ENCODE measurements around the gene ST8SIA1. TPM values are rescaled to one million over a fixed set of nuclear protein-coding genes. Genes with fewer than 3 reads are reported as not detected.

ST8SIA1 gene
- total and polyA plus RNA-seq, 2 of the 8 experiments (the other 6 are each of a cell fraction or from before 2014, with no cell fraction given), result 1.9 to 4.4 TPM

DNA sequence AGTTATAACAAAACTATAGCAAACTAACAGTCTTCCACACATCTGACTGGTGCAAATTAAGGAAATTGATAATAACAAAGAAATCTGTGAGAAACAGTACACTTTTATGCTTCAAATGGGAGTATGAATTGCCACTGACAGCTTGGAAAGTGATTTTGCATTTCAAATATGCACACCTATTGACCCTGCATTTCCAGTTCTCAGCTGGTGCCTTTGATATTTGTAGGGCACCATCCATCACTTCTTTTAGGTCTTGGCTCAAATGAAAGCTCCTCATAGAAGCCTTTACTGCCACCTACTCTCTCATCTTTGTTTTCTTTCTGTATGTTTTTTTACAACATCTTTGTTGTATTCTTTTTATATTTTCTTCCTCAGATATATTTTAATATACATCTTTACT is 125.1 kb downstream of the ST8SIA1 start:
- Histone ChIP-seq H3K79me1 (ENCODE audit: low read depth, low read length) (no peaks in the 10 kb centered on the region), H2AK5ac (ENCODE audit: low read depth, low read length) (no peak overlapping the region), H3K79me2 (ENCODE audit: control insufficient read depth in 1 of 2, insufficient read depth in 2 of 2, low read length in 2 of 2) (no peaks in the 10 kb centered on the region), H3K27me3 (replicated peaks in 1 of 4; ENCODE audit: control insufficient read depth in 3 of 4, extremely low read depth in 1 of 4, insufficient read depth in 3 of 4, low read length in 3 of 4) (no peaks in the 10 kb centered on the region), H3K27ac (ENCODE audit: low read depth, low read length) (no peak overlapping the region), H2BK15ac (ENCODE audit: low read length) (no peak overlapping the region), H2BK12ac (ENCODE audit: low read depth, low read length) (no peak overlapping the region), H3K36me3 (ENCODE audit: control insufficient read depth in 2 of 4, insufficient read depth in 4 of 4, low read length in 3 of 4) (no peaks in the 10 kb centered on the region), H3K4me3 (ENCODE audit: extremely low read depth in 1 of 4, insufficient read depth in 2 of 4, low read depth in 3 of 4, low read length in 4 of 4) (no peak overlapping the region), H3K23ac (ENCODE audit: insufficient read length) (no peak overlapping the region), H3K14ac (ENCODE audit: insufficient read length) (no peak overlapping the region), H4K5ac (ENCODE audit: insufficient read length, low read depth, low read length) (no peak overlapping the region), H3K9ac (replicated peaks in 1 of 4; ENCODE audit: extremely low read depth in 1 of 4, low read depth in 3 of 4, low read length in 3 of 4) (no peak overlapping the region), H2BK20ac (ENCODE audit: low read length) (no peak overlapping the region), H3K9me3 (ENCODE audit: insufficient read depth in 2 of 2, low read depth in 1 of 2, low read length in 1 of 2) (0 out of 4 replicates have a peak, but pooled peaks cover 0 to 11% of the 10 kb centered on the region in 2 experiments), H2AFZ (ENCODE audit: low read length) (no peak overlapping the region), H3K4me1 (replicated peaks in 1 of 4; ENCODE audit: control insufficient read depth in 3 of 4, insufficient read depth in 4 of 4, low read length in 3 of 4) (no peaks in the 10 kb centered on the region), H4K91ac (replicated peaks; ENCODE audit: insufficient read length, low read length) (no peak overlapping the region), H3K4me2 (ENCODE audit: insufficient read depth in 1 of 2, low read depth in 2 of 2, low read length in 2 of 2) (no peak overlapping the region), H2BK5ac (ENCODE audit: low read depth, low read length) (no peak overlapping the region), H4K20me1 (replicated peaks in 1 of 2; ENCODE audit: control insufficient read depth in 1 of 2, insufficient read depth in 2 of 2, low read length in 2 of 2) (no peaks in the 10 kb centered on the region), H3K56ac (replicated peaks; ENCODE audit: insufficient read length, low read depth, low read length) (no peak overlapping the region), H3K23me2 (ENCODE audit: low read depth, low read length) (no peaks in the 10 kb centered on the region), H2BK120ac (replicated peaks; ENCODE audit: low read depth, low read length) (no peak overlapping the region), H3K18ac (ENCODE audit: extremely low read depth, low read length) (no peak overlapping the region), H3K4ac (replicated peaks; ENCODE audit: insufficient read length, low read depth, low read length) (no peak overlapping the region), H4K8ac (ENCODE audit: extremely low read depth, insufficient read depth, low read length) (no peak overlapping the region)
- POLR2A ChIA-PET (ENCODE audit: partially characterized antibody), result no interaction called here
- FAIRE-seq (no peak), DNase-seq (ENCODE audit: low read depth in 1 of 2, low spot score in 2 of 2) (no peak)
- TF ChIP-seq TAF7 (optimal IDR thresholded peaks at IDR 0.05; ENCODE audit: borderline replicate concordance, low read depth, low read length) (no peak), SAP30 (IDR thresholded peaks at IDR 0.05; ENCODE audit: insufficient read depth, insufficient replicate concordance, low read length) (no peak), RFX5 (IDR thresholded peaks at IDR 0.05; ENCODE audit: borderline replicate concordance, low read depth, low read length) (no peak), KDM1A (IDR thresholded peaks at IDR 0.05; ENCODE audit: borderline replicate concordance, low read length) (no peak), SP1 (IDR thresholded peaks at IDR 0.05; ENCODE audit: low read depth, low read length) (no peak), KDM5A (IDR thresholded peaks at IDR 0.05; ENCODE audit: low read length) (no peak), JUND (IDR thresholded peaks at IDR 0.05; ENCODE audit: low read length) (no peak), ASH2L (IDR thresholded peaks at IDR 0.05; ENCODE audit: low read length) (no peak), RNF2 (IDR thresholded peaks at IDR 0.05; ENCODE audit: borderline replicate concordance, low read depth, low read length, missing control alignments, poor library complexity, severe bottlenecking) (no peak), CHD1 (IDR thresholded peaks at IDR 0.05; ENCODE audit: low read depth, low read length) (no peak)
- TF ChIP-seq, protein P1, sequence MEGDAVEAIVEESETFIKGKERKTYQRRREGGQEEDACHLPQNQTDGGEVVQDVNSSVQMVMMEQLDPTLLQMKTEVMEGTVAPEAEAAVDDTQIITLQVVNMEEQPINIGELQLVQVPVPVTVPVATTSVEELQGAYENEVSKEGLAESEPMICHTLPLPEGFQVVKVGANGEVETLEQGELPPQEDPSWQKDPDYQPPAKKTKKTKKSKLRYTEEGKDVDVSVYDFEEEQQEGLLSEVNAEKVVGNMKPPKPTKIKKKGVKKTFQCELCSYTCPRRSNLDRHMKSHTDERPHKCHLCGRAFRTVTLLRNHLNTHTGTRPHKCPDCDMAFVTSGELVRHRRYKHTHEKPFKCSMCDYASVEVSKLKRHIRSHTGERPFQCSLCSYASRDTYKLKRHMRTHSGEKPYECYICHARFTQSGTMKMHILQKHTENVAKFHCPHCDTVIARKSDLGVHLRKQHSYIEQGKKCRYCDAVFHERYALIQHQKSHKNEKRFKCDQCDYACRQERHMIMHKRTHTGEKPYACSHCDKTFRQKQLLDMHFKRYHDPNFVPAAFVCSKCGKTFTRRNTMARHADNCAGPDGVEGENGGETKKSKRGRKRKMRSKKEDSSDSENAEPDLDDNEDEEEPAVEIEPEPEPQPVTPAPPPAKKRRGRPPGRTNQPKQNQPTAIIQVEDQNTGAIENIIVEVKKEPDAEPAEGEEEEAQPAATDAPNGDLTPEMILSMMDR (IDR thresholded peaks at IDR 0.05; ENCODE audit: control extremely low read depth in 1 of 3, insufficient read depth in 1 of 3, low read depth in 1 of 3, low read length in 3 of 3), result no peak
- CTCF ChIA-PET (ENCODE audit: partially characterized antibody), result interaction anchor here (0.5 kb wide), 1 partner anchor 164 kb away, joined by 3 read pairs; no protein-coding TSS in a partner anchor
